ENCODE results near the gene SIPA1. TPM values are rescaled to one million over a fixed set of nuclear protein-coding genes. Genes with fewer than 3 reads are reported as not detected.
A peak's percentile ranks its signal among the peaks of the same experiment; 100 is the strongest.

Gene SIPA1
- total RNA-seq, 2 experiments from 2014 or later = 95.4 to 156 TPM

GRCh38 chr11:65652511-65653228 lies 14.8 kb downstream of the SIPA1 start:
- Histone ChIP-seq H3K9me2 (ENCODE audit: insufficient read depth, low read length) (no peaks in the 10 kb centered on the region), H3K79me2 (ENCODE audit: insufficient read depth, low read depth, low read length) (no peaks in the 10 kb centered on the region), H3K27ac (ENCODE audit: low read depth, low read length, poor library complexity, severe bottlenecking) (peak overlapping the region; percentile 57), H3K9me3 (ENCODE audit: low read length) (no peaks in the 10 kb centered on the region), H4K20me1 (ENCODE audit: insufficient read depth, low read length) (no peaks in the 10 kb centered on the region), H2AFZ (ENCODE audit: low read length) (no peak overlapping the region), H3K4me1 (ENCODE audit: insufficient read depth, low read length, poor library complexity, severe bottlenecking) (peaks cover 18% of the 10 kb centered on the region), H3K4me3 (ENCODE audit: low read depth, low read length, poor library complexity, severe bottlenecking) (peak overlapping the region; percentile 48), H3K4me2 (ENCODE audit: low read length) (peak overlapping the region; percentile 53), H3K36me3 (ENCODE audit: insufficient read depth, low read length) (peaks cover 92% of the 10 kb centered on the region)
- TF ChIP-seq, protein P1, sequence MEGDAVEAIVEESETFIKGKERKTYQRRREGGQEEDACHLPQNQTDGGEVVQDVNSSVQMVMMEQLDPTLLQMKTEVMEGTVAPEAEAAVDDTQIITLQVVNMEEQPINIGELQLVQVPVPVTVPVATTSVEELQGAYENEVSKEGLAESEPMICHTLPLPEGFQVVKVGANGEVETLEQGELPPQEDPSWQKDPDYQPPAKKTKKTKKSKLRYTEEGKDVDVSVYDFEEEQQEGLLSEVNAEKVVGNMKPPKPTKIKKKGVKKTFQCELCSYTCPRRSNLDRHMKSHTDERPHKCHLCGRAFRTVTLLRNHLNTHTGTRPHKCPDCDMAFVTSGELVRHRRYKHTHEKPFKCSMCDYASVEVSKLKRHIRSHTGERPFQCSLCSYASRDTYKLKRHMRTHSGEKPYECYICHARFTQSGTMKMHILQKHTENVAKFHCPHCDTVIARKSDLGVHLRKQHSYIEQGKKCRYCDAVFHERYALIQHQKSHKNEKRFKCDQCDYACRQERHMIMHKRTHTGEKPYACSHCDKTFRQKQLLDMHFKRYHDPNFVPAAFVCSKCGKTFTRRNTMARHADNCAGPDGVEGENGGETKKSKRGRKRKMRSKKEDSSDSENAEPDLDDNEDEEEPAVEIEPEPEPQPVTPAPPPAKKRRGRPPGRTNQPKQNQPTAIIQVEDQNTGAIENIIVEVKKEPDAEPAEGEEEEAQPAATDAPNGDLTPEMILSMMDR (conservative IDR thresholded peaks at IDR 0.05; ENCODE audit: low read length) = no peak; the same call in 1 of the 2 replicates
- no peak for TF ChIP-seq EZH2phosphoT487 (IDR thresholded peaks at IDR 0.05; ENCODE audit: borderline replicate concordance, low read depth, low read length)
- peak; percentile 76 for DNase-seq (ENCODE audit: low spot score)
- no TSS peak for BruUV-seq (replicated peaks)
- intact Hi-C loops (cut with micrococcal nuclease; ENCODE audit: unreplicated experiment) = no loop called here
- ChIA-PET POLR2A (no interaction called here), CTCF (ENCODE audit: unreplicated experiment) (no interaction called here)

DNA sequence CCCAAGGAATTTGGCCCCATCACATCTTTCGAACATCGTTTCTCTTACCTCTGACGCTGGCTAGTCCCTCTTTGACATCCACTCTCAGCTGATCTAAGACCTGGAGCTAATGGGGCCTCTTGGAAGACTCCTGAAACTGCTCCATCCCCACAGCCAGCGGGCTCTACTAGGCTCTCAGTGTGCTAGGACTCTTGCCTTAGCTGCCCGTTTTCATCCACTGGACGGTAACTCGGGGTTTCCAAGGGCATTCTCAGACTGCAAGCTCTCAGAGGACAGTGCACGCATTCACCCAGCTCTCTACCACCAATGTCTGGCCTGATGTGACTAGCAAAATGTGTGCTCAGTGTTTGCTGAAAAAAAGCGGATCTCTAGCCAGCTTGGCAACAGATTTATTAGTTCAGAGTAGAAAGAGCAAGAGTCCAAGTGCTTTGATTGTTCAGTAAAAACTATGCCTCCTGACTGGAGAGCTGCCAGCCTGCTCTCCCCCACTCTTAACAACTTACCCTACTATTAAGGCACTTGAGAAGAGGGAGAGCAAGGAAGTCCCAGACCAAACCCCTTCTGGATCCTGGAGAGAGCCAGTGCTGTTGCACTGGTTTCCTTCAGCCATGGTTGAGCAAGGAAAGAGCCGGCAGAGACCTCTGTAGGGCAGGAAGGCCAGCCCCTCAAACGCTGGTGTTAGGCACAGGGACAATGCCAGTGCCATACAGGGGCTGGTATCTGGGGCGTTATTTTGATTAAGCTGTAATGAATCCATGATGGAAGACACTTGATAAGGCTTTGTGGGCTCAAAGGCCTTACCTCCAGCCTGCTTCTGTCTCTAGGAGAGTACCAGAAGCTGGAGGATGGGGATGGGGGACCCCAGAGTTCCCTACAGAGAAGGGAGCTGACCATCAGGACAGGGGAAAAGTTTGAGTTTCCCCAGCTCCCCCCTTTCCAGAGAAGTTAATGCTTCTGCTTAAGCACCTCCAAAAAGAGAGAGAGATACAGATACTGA lies 15.6 kb downstream of the SIPA1 start:
- Histone ChIP-seq H3K4me3 (ENCODE audit: low read depth, low read length, poor library complexity, severe bottlenecking) (peak overlapping the region; percentile 48), H3K36me3 (ENCODE audit: insufficient read depth, low read length) (peaks cover 95% of the 10 kb centered on the region)
- POLR2A ChIA-PET = no interaction called here

More for the DNA sequence above, 15.6 kb downstream of the SIPA1 start:
- TF ChIP-seq, protein P1 (conservative IDR thresholded peaks at IDR 0.05; ENCODE audit: low read length) = no peak
- no peak for TF ChIP-seq EZH2phosphoT487 (IDR thresholded peaks at IDR 0.05; ENCODE audit: borderline replicate concordance, low read depth, low read length)
- no peaks in the 10 kb centered on the region for H3K9me2 ChIP-seq (ENCODE audit: insufficient read depth, low read length)
- H3K4me2 ChIP-seq (ENCODE audit: low read length) = peak overlapping the region; percentile 53; the same call in 1 of the 2 replicates
- CTCF ChIA-PET (ENCODE audit: unreplicated experiment) = no interaction called here
- H3K9me3 ChIP-seq (ENCODE audit: low read length) = no peaks in the 10 kb centered on the region
- DNase-seq (ENCODE audit: low spot score) = no peak
- peaks cover 18% of the 10 kb centered on the region for H3K4me1 ChIP-seq (ENCODE audit: insufficient read depth, low read length, poor library complexity, severe bottlenecking)
- H2AFZ ChIP-seq (ENCODE audit: low read length) = no peak overlapping the region
- BruUV-seq (replicated peaks) = TSS peak; percentile 89
- H3K27ac ChIP-seq (ENCODE audit: low read depth, low read length, poor library complexity, severe bottlenecking) = peak overlapping the region; percentile 57
- H3K79me2 ChIP-seq (ENCODE audit: insufficient read depth, low read depth, low read length) = no peaks in the 10 kb centered on the region
- H4K20me1 ChIP-seq (ENCODE audit: insufficient read depth, low read length) = no peaks in the 10 kb centered on the region
- intact Hi-C loops (cut with micrococcal nuclease; ENCODE audit: unreplicated experiment) = no loop called here
